ENCODE data around the gene LAMA1.
"Not testable (repeated sequence)": the region's sequence is repeated elsewhere in the genome, so short reads cannot be mapped to it uniquely, and the experiment has no call there.

Gene LAMA1

DNA sequence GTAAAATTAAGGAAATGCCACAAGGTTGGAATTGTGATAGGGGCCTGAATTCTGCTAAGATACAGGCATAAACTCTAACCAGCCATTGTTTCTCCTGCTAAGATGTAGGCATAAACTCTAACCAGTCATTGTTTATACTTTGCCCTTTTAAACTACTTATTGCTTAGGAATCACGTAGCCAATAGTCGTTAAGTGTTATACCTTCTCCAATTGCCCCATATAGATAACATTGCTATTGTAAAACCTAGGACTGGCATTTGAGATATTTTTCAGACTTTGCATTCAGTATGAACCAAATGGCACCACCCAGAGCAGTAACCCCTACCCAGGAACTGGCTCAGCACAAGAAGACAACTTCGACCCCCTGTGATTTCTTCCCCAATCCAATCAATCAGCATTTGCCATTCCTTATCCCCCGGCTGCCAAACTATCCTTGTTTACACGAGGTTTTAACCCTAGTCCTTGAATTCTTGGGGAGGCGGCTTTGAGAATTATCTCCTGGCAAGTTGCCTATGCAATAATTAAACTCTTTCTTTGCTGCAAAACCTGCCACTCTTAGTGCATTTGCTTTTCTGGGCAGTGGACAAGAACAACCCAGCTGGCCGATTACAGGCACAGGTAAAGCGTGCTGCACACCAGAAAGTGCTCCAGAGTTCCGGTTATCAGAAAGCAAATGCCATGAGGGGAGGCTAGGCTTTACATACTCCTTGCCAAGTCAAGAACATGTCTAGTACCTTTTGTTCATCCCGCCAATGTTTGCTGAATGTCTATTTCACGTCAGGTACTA, 167.6 kb downstream of the LAMA1 start:
- DNase-seq (ENCODE audit: low spot score), result no peak

DNA sequence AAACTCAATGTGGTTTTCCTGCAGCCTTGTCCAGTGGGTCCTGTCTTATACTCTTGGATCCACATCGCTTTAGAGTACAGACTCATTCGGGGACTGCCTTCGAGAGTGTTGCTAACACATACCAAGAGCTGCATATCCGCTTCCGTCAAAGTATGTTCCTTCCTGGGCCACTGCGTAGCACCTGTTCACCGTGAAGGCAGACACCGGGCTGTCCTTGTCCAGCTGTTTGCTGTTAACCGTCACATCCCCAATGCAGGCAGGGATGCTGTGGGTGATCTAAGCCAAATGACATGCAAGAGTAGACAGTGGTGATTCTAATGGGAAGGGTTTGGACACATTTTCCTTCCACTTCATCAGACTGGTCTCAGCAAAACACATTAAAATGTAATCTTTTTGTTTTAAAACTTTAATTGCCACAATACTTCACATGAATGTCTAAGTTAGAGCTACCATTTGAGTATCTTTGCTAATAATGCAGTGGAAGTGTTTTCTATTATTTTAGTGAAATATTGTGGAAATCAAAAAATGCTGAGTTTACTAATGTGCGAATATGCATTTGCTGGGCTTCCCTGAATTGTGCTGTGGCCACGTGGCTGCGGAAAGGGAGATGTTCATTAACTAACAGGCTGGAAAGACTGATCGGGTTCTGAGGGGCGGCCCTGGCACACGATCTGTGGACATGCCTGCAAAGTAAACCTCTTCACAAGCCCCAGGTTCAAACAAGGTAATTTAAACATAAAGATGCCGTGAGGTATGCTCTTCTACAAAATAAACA, 169.1 kb downstream of the LAMA1 start:
- DNase-seq (ENCODE audit: low spot score), result no peak

DNA sequence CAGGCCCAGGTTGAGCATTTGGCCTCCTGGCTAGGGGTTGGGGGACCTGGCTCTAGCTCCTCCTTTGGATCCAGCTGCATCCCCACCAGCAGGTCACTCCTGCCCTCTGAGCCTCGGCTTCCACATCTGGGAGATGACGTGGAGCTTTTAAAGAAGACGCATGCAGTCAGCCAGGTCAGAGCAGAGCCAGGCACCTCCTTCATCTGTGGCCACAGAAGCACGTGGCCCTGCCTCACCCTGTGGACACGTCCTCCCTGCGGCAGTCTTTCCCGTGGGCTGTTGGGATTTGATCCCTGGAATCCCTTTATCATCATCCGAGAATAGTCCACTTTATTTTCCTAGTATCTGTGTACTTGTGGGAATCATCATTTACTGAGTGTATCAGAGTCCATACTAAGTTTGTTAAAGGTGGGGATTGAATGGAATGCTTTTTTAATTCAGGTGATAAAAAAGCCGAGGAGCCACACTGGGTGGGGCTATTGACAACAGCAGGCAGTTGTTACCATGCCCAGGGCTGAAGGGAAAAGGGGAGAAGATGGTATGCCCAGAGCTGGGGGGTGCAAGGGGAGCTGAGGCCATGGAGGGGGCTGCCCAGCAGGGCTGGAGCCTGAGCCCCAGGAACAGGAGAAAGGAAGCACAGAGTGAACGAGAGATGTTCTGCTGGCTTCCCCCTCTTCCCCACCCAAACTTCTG, 170.1 kb downstream of the LAMA1 start:
- no peak for DNase-seq (ENCODE audit: low spot score)

DNA sequence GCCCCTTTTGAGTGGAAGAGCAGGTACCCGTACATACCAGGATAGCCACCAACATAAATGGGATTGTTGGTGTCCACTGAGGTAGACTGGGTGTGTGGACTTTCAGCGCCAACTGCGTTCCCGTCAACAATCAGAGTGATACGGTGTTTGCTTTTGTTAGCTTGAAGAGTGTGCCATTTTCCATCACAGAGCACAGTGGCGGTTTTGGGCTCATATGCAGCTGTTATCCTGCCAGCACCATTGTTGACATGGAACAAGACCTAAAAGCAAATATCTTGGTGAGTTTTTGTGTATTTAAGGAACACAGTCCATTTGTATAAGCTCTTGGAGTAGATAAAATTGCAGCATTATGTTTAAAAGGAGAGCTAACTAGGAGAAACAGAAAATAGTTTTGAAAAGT, 174.5 kb downstream of the LAMA1 start:
- no peak for DNase-seq (ENCODE audit: low spot score)

DNA sequence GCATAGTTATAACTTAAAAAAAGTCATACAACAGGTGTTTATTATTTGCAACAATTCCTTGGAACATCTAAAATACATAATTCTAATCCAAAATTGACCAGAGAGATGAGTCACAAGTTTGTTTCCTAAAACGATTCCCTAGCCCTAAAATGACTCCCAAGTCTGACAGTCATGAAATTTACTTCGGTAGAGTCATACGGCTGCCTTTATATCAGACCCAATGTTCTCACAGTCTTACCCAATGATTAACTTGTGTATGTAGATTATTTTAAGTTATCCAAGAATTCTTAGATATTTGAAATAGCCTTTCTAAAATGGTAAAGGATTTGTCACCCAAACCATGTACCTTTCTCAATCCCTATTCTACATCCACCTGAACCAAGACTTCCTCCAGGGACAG, 174.9 kb downstream of the LAMA1 start:
- DNase-seq (ENCODE audit: low spot score), result no peak

DNA sequence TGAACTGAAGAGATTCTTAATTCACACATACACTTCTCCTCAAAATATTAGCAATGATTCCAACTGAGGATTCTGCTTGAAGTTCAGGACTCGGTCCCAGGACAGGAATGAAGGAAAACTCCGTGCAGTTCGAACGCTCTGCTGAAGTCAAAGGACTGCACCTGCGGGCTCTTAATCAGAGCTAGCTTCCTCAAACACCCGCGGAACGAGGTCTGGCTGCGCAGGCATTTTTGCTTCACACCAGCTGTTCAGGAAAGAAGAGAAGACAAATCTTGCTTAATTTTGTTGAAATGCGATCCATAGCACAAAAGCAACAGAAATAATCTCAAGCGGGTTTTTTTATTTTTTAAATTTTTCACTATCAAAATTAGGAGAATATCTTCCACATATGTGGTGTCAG, 175.6 kb downstream of the LAMA1 start:
- DNase-seq (ENCODE audit: low spot score), result no peak

DNA sequence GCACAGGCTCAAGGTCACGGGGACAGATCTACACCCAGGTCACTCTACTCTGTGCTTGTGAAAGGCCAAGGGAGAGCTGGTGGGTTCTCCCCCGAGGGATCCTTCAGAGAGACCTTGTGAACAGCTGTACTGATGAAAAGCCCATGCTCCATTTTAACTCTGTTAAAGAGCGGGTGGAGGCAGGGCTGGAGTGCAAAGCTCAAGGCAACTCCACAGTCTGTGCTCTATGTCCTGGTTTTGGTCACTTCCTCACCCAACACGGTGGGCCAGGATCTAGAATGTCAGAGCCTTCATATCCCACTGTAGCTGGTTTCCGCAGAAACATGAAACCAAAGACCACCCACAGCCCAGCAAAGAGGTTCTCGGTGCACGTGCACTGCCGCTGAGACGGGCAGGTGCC, 177.1 kb downstream of the LAMA1 start:
- no peak for DNase-seq (ENCODE audit: low spot score)

DNA sequence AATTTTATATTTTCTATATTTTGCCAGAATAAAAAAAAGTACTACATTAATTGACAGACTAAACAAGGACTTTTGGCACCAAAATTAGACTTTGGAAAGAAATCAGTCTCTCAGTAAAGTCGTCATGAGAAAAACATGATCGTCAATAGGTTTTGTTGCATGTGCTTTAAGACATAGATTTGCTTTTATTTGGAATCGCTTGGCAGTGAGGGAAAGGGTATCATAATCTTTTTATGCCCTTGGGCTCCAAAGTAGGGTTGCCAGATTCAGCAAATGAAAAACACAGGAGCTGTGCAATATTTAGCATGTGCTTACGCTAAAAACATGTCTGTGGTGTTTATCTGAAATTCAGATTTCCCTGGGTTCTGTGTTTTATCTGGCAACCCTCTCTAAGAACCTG, 177.6 kb downstream of the LAMA1 start:
- no peak for DNase-seq (ENCODE audit: low spot score)

DNA sequence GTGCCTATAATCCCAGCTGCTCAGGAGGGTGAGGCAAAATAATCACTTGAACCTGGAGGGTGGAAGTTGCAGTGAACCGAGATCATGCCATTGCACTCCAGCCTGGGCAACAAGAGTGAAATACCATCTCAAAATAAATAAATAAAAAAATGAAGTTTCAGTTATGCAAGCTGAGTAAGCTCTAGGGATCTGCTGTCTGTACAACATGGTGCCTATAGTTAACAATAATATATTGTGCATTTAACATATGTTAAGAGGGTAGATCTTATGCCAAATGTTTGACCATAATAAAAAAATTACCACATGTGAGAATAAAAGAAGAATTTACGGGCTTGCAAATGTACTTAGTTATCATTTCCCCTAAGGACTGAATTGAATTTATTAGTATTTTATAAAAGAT, 179.2 kb downstream of the LAMA1 start:
- DNase-seq (ENCODE audit: low spot score), result not testable (repeated sequence)

DNA sequence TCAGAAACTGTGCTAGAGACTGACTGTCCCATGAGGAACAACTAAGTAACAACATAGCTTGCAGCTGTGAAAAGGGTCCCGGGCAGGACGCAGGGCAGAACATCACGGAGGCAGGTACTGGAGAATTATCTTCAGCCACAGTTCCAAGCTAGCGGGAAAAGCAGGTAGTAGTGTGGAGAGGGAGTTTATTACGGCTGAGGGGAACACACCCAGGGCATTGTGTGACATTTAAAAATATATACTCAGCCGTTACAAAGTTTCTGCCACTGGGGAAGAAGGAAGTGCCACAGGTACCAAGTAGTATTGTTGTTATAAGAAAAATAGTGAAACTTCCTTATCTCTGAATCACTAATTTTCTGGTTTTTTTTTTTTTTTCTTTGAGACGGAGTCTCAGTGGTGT, 179.6 kb downstream of the LAMA1 start:
- no peak for DNase-seq (ENCODE audit: low spot score)

DNA sequence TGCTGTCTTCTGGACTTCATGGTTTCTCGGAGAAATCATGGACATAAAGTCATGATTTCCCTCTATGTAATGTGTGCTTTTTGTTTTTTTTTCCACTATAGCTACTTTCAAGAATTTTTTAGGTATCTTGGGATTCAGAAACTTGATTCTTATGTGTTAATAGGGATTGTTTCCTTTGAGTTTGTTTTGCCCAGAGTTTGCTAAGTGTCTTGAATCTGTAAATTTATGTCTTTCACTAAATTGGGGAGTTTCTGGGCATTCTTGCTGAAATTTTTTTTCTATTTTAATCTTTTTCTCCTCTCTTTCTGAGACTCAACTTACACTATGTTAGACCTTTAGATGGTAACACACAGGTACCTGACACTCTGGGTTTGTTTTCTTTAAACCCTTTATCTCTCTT, 182.7 kb downstream of the LAMA1 start:
- DNase-seq (ENCODE audit: low spot score), result no peak

DNA sequence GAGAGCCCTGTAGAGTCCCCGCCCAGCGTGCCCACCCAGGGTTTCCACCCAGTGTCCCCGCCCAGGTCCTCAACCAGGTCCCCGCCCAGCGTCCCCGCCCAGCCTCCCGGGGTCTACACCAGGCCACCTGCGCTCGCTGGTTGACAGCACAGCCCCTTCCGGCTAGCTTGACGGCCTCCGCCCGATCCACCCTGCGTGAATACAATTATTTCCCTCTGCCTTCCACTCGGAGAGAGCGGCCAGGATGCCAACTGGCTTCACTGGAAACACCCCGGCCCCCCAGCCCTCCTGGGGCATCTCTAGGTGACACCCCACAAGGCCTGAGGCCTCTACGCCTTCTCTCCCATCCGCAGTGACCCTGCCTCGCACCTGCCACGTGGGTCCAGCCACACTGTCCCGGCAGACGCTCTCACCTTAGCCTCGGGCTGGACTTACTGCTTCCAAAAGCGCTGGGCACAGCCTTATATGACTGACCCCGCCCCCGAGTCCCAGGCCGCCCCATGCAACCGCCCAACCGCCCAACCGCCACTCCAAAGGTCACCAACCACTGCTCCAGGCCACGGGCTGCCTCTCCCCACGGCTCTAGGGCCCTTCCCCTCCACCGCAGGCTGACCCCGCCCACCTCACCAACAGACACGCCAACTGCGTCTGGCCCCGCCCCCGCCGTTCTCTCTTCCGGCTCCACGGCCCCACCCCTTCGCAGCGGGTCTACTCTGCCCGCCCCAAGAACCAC, 188.1 kb downstream of the LAMA1 start:
- no peak for DNase-seq (ENCODE audit: low spot score)

DNA sequence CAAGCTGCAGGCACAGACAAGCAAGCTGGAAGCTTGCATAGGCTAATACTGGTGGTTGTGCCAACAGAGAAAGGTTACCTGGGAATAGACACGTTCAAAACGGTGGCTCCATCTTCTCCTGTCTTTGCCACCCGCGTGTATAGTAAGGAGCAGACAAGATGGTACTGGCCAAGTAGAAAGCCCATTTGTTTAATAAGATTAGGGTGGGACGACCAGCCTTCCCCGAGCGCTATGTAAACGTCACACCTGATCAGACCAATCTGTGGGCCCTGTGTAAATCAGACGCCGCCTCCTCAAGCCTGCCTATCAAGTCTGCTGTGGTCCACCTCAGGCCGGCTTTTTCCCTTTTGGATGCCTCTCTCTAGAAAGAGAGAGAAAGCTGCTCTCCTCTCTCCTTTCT, 189.2 kb downstream of the LAMA1 start:
- no peak for DNase-seq (ENCODE audit: low spot score)

DNA sequence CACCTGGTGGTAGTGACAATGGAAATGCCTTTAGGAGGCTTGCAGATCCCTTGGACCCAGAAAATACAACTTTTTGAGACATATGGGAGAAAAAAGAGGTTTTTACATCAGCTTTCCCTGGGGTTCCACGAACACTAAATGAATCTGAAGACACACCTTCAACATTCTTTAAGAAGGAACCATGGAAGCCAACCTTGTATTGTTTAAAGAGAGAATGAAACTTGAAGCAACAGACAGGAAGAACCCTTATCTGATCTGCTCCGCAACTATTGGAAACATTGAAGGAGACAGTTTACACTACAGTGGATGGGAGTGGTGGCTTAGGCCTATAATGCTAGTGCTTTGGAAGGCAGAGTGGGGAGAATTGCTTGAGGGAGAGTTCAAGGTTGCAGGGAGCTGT, 190.4 kb downstream of the LAMA1 start:
- no peak for DNase-seq (ENCODE audit: low spot score)

DNA sequence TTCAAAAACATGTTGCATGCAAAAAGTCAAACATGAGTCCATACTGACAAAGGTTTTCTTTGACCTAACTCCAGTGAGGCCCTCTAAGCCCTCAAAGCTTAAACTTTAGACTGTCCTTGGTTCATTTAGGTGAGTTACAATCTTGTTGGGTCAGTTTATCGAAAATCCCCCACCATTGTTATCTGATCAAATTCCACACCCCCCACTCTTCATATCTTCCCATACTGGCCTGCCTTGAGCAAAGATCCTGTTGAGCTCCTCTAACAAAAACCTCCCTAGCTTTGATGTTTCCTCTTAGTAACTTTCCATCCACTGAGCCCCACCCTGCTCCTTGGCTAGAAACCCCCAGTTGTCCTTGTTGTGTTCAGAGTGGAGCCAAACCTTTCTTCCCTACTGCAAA, 194.4 kb downstream of the LAMA1 start:
- DNase-seq (ENCODE audit: low spot score), result no peak

DNA sequence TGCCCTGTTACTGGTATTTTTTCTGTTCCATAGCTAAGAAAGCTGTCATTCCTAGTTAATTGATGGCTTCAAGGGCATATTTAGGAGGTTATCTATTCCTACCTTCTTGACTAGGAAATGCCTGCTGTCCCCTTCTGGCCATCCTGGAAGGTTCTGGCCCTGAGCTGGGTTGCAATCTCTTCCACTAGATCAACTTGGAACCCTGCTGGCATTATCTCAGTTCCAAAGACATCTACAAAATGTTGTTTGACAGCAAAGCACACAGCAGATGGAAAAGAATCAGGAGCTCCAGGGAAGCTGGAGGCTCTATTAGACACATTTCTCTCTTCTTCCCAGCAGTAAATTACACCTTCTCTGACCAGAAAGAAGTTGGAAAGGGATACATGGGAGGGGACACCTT, 196.0 kb downstream of the LAMA1 start:
- DNase-seq (ENCODE audit: low spot score), result no peak

DNA sequence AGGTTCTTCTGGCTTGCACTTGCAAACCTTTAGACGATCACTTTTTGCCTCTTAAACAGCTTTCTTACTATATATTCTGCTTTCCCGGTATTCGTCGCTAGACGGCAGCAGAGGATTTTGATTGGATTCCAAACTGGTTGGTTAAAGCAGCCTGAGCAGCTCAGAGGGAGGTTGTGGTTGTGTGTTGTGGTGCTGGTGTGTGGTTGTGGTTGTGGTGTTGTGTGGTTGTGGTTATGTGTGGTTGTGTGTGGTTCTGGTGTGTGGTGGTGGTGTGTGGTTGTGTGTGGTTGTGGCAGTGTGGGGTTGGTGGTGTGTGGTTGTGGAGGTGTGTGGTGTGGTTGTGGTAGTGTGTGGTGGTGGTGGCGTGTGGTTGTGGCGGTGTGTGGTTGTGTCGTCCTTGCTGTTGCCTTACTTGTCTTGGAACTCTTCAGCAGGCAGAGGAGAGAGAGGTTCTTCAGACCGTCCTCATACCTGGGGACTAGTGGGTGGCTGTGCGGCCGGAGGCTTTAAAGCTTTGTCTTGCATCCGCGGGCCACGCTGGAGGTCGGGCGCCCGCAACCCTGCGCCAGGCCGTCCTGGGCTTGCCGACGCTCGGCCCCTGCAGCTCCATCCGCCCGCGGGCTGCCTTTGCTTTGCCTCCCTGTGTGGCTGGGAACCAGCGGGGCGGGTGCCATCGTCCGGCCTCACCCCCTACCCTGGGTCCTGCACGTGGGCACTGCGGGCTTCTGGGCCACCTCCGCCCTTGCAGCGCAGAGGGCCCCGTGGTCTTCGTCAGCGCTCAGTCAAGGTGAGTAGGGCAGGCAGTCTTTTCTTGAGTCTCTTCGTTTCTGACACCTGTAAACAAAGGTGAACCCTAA, 197.3 kb downstream of the LAMA1 start:
- DNase-seq (ENCODE audit: low spot score), result peak; percentile 63

DNA sequence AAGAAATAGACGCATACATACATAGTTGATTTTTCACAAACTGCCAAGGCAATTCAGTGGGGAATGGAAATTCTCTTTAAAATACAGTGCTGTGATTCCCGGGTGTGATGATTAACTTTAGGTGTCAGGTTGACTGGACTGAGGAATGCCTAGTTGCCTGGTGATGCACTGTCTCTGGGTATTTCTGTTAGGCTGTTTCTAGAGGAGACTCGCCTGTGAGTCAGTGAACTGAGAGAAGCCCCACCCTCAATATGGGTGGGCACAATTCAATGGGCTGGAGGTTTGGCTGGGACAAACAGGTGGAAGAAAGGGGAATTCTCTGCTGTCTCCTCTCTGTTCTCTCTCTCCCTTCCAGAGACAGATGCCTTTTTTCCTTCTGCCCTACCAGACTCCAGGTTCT, 200.5 kb downstream of the LAMA1 start:
- no peak for DNase-seq (ENCODE audit: low spot score)

DNA sequence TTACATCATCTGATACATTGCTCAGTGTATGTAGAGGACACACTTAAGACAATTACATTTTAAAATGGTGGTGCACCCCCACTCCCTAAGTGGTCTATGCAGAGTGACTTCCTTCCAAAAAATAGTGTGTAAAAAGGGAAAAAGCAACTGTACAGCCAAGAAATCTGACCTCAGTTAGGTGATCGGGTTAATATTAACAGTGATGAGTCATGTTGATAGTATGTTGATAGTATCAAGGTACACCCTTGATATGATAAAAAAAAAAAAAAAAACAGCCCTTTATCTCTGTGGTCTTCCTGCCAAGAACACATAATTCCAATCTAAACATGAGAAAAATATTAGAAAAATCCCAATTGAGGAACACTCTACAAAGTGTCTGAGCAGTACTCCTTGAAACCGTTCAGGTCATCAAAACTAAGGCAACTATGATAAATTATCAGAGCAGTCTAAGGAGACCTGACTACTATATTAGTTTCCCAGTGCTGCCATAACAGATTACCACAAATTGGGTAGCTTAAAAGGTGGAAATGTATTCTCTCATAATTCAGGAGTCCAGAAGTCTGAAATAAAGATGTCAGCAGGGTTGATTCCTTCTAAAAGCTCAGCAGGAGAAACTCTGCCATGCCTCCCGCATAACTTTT, 216.2 kb downstream of the LAMA1 start:
- no peak for DNase-seq (ENCODE audit: low spot score)

DNA sequence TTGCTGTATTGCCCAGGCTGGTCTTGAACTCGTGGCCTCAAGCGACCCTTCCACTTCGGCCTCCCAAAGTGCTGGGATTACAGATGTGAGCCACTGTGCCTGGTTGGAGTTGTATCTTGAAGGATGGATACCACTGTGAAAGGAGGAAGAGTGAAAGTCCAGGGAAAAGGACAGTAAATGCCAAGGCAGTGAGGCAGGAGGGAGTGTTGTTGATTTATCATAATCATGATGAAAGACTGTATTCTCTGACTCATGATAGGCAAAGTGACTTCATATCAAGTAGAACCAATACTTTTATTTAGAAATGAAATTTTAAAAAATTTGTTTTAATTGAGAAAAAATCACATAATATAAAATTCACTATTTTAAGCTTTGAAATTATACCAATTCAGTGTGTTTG, 225.8 kb downstream of the LAMA1 start:
- DNase-seq (ENCODE audit: low spot score), result no peak

Data from HuH-7 (cell line).